ENCODE results near the gene SDCCAG8. TPM values are rescaled to one million over a fixed set of nuclear protein-coding genes. Genes with fewer than 3 reads are reported as not detected.

The SDCCAG8 gene
- total and polyA plus RNA-seq, 2 of the 8 experiments (the other 6 are each of a cell fraction or from before 2014, with no cell fraction given), result 15.6 to 21.0 TPM

GRCh38 chr1:243549108-243549507, 293.3 kb downstream of the SDCCAG8 start:
- H3K23ac ChIP-seq (ENCODE audit: insufficient read length), result no peak overlapping the region
- no peaks in the 10 kb centered on the region for H3K79me2 ChIP-seq (ENCODE audit: control insufficient read depth in 1 of 2, insufficient read depth in 2 of 2, low read length in 2 of 2)
- H3K79me1 ChIP-seq (ENCODE audit: low read depth, low read length), result no peaks in the 10 kb centered on the region
- no peaks in the 10 kb centered on the region for H4K20me1 ChIP-seq (replicated peaks in 1 of 2; ENCODE audit: control insufficient read depth in 1 of 2, insufficient read depth in 2 of 2, low read length in 2 of 2)
- no peak overlapping the region for H3K4me3 ChIP-seq (ENCODE audit: extremely low read depth in 1 of 4, insufficient read depth in 2 of 4, low read depth in 3 of 4, low read length in 4 of 4)
- H3K4me1 ChIP-seq (replicated peaks in 1 of 4; ENCODE audit: control insufficient read depth in 3 of 4, insufficient read depth in 4 of 4, low read length in 3 of 4), result no peaks in the 10 kb centered on the region
- H3K18ac ChIP-seq (ENCODE audit: extremely low read depth, low read length), result no peak overlapping the region
- POLR2A ChIA-PET (ENCODE audit: partially characterized antibody), result interaction anchor here (1.2 kb wide), 1 partner anchor 12 kb away, joined by 4 read pairs; no protein-coding TSS in a partner anchor
- CTCF ChIA-PET (ENCODE audit: partially characterized antibody), result interaction anchor here (0.6 to 1.3 kb wide), 2 partner anchors 30 to 63 kb away, joined by 3 read pairs; no protein-coding TSS in a partner anchor
- DNase-seq (ENCODE audit: low read depth in 1 of 2, low spot score in 2 of 2) (no peak), FAIRE-seq (no peak)
- H2BK5ac ChIP-seq (ENCODE audit: low read depth, low read length), result no peak overlapping the region
- H3K14ac ChIP-seq (ENCODE audit: insufficient read length), result no peak overlapping the region
- H3K36me3 ChIP-seq (ENCODE audit: control insufficient read depth in 2 of 4, insufficient read depth in 4 of 4, low read length in 3 of 4), result no peaks in the 10 kb centered on the region
- H2BK15ac ChIP-seq (ENCODE audit: low read length), result no peak overlapping the region
- no peak overlapping the region for H4K8ac ChIP-seq (ENCODE audit: extremely low read depth, insufficient read depth, low read length)
- no peak overlapping the region for H3K4me2 ChIP-seq (ENCODE audit: insufficient read depth in 1 of 2, low read depth in 2 of 2, low read length in 2 of 2)
- H3K27me3 ChIP-seq (replicated peaks in 1 of 4; ENCODE audit: control insufficient read depth in 3 of 4, extremely low read depth in 1 of 4, insufficient read depth in 3 of 4, low read length in 3 of 4), result no peaks in the 10 kb centered on the region
- no peak overlapping the region for H2BK20ac ChIP-seq (ENCODE audit: low read length)
- no peaks in the 10 kb centered on the region for H3K23me2 ChIP-seq (ENCODE audit: low read depth, low read length)
- no peak overlapping the region for H3K4ac ChIP-seq (replicated peaks; ENCODE audit: insufficient read length, low read depth, low read length)
- no peaks in the 10 kb centered on the region for H3K9me3 ChIP-seq (ENCODE audit: insufficient read depth in 2 of 2, low read depth in 1 of 2, low read length in 1 of 2)
- H3K56ac ChIP-seq (replicated peaks; ENCODE audit: insufficient read length, low read depth, low read length), result no peak overlapping the region
- H2BK12ac ChIP-seq (ENCODE audit: low read depth, low read length), result no peak overlapping the region
- H3K9ac ChIP-seq (replicated peaks in 1 of 4; ENCODE audit: extremely low read depth in 1 of 4, low read depth in 3 of 4, low read length in 3 of 4), result no peak overlapping the region
- no peak overlapping the region for H3K27ac ChIP-seq (ENCODE audit: low read depth, low read length)
- no peak overlapping the region for H4K5ac ChIP-seq (ENCODE audit: insufficient read length, low read depth, low read length)
- no peak overlapping the region for H2AFZ ChIP-seq (ENCODE audit: low read length)
- H2BK120ac ChIP-seq (replicated peaks; ENCODE audit: low read depth, low read length), result no peak overlapping the region
- no peak overlapping the region for H4K91ac ChIP-seq (replicated peaks; ENCODE audit: insufficient read length, low read length)
- H2AK5ac ChIP-seq (ENCODE audit: low read depth, low read length), result no peak overlapping the region
- no peak for TF ChIP-seq HDAC2 (IDR thresholded peaks at IDR 0.05; ENCODE audit: borderline replicate concordance in 1 of 2, low read depth in 2 of 2, low read length in 2 of 2)
- no peak for TF ChIP-seq TCF12 (IDR thresholded peaks at IDR 0.05; ENCODE audit: low read depth, low read length)
- TF ChIP-seq MAFK (IDR thresholded peaks at IDR 0.05; ENCODE audit: low read depth, low read length), result no peak
- no peak for TF ChIP-seq SP1 (IDR thresholded peaks at IDR 0.05; ENCODE audit: low read depth, low read length)
- no peak for TF ChIP-seq ZNF274 (IDR thresholded peaks at IDR 0.05; ENCODE audit: borderline replicate concordance, extremely low read depth, low read length)
- TF ChIP-seq CTBP2 (IDR thresholded peaks at IDR 0.05; ENCODE audit: borderline replicate concordance, insufficient read depth, insufficient read length, low read length), result no peak
- TF ChIP-seq CBX5 (IDR thresholded peaks at IDR 0.05; ENCODE audit: low read depth, low read length), result no peak
- no peak for TF ChIP-seq BACH1 (IDR thresholded peaks at IDR 0.05; ENCODE audit: low read length)
- TF ChIP-seq ATF2 (IDR thresholded peaks at IDR 0.05; ENCODE audit: low read length), result no peak
- no peak for TF ChIP-seq CHD1 (IDR thresholded peaks at IDR 0.05; ENCODE audit: low read depth, low read length)
- TF ChIP-seq CTCF (IDR thresholded peaks at IDR 0.05; ENCODE audit: control extremely low read depth in 1 of 3, insufficient read depth in 1 of 3, low read depth in 1 of 3, low read length in 3 of 3), result no peak

All from H1 (cell line).